Activated CD8-positive, alpha-beta T cell treated with anti-CD3 and anti-CD28 coated beads for 36 hours (primary cell): ENCODE measurements around the gene CEBPE. TPM values are rescaled to one million over a fixed set of nuclear protein-coding genes. Genes with fewer than 3 reads are reported as not detected.
A peak's percentile ranks its signal among the peaks of the same experiment; 100 is the strongest.

ENCODE experiments used
- ATAC-seq: fragments of 200-7000 bp; cut with Tn5 transposase; one replicate; pipeline ENCODE4 v1.10.0; 2021; ENCODE audit warnings: mild to moderate bottlenecking, moderate library complexity
- CTCF ChIA-PET: fragments of 350-600 bp; sonication (Branson Sonifier 250); formaldehyde crosslinking; loops from one replicate; lab custom pipeline; 2021; ENCODE audit warnings: antibody characterized with exemption; lab: Charles Lee
- POLR2A ChIA-PET: fragments of 350-600 bp; sonication (Branson Sonifier 250); formaldehyde crosslinking; loops from one replicate; lab custom pipeline; 2021; ENCODE audit warnings: antibody characterized with exemption; lab: Charles Lee
- DNase-seq: peaks from one replicate; pipeline ENCODE4 v3.0.0-alpha.2; 2020
- H3K27ac Mint-ChIP-seq: one replicate; pipeline ENCODE4 v1.8.0; 2021; ENCODE audit warnings: mild to moderate bottlenecking, mixed read lengths
- H3K27me3 Mint-ChIP-seq: one replicate; pipeline ENCODE4 v1.8.0; 2021; ENCODE audit warnings: mixed read lengths
- H3K36me3 Mint-ChIP-seq: one replicate; pipeline ENCODE4 v1.8.0; 2021; ENCODE audit warnings: low read depth, mixed read lengths
- H3K4me1 Mint-ChIP-seq: one replicate; pipeline ENCODE4 v1.8.0; 2021; ENCODE audit warnings: low read depth, mixed read lengths
- H3K4me3 Mint-ChIP-seq: one replicate; pipeline ENCODE4 v1.8.0; 2021; ENCODE audit warnings: mild to moderate bottlenecking, moderate library complexity, mixed read lengths
- H3K9me3 Mint-ChIP-seq: one replicate; pipeline ENCODE4 v1.8.0; 2021; ENCODE audit warnings: mixed read lengths
- CTCF ChIP-seq: fragments of 200-600 bp; IDR thresholded peaks from one replicate; pipeline ENCODE4 v1.8.0; 2022; ENCODE audit warnings: antibody characterized with exemption, mild to moderate bottlenecking
- intact Hi-C: fragments of 100-400 bp; cut with micrococcal nuclease; formaldehyde crosslinking; loops from one replicate; pipeline ENCODE4 v1.10.0; 2022
- total RNA-seq, 2 experiments: library from RNA; stranded (reverse); gene quantifications; one replicate each; pipeline ENCODE4 v1.2.3, GENCODE V29; 2021

CEBPE gene
- total RNA-seq, 2 experiments from 2014 or later: 0.27 to 0.34 TPM

GRCh38 chr14:23099212-23099861 is 19.7 kb downstream of the CEBPE start:
- POLR2A ChIA-PET: interaction anchor here (1.0 to 1.9 kb wide), 2 partner anchors 10 to 12 kb away, joined by 3 to 4 read pairs; no protein-coding TSS in a partner anchor
- CTCF ChIA-PET: interaction anchor here (1.0 to 6.5 kb wide), 7 partner anchors 9 to 87 kb away, joined by 3 to 32 read pairs (median 6); no protein-coding TSS in a partner anchor
- Mint-ChIP-seq H3K27me3 (no peaks in the 10 kb centered on the region), H3K36me3 (peaks cover 25% of the 10 kb centered on the region), H3K4me1 (peaks cover 15% of the 10 kb centered on the region), H3K4me3 (no peak overlapping the region), H3K27ac (no peak overlapping the region), H3K9me3 (no peaks in the 10 kb centered on the region)
- DNase-seq (no peak), ATAC-seq (no peak)
- intact Hi-C loops: no loop called here
- TF ChIP-seq CTCF: no peak

- H3K9me3 Mint-ChIP-seq: no peaks in the 10 kb centered on the region
- no peak overlapping the region for H3K27ac Mint-ChIP-seq
- intact Hi-C loops: no loop called here
- ChIA-PET POLR2A (interaction anchor here (1.3 kb wide), 1 partner anchor 26 kb away, joined by 4 read pairs; no protein-coding TSS in a partner anchor), CTCF (interaction anchor here (0.9 to 5.2 kb wide), 7 partner anchors 9 to 89 kb away, joined by 3 to 46 read pairs (median 6); no protein-coding TSS in a partner anchor)
- ATAC-seq: no peak
- no peak for TF ChIP-seq CTCF
- H3K4me3 Mint-ChIP-seq: no peak overlapping the region
- no peaks in the 10 kb centered on the region for H3K27me3 Mint-ChIP-seq
- DNase-seq: no peak
- H3K4me1 Mint-ChIP-seq: peaks cover 23% of the 10 kb centered on the region
- H3K36me3 Mint-ChIP-seq: peaks cover 31% of the 10 kb centered on the region
Measured at GRCh38 chr14:23097786-23098185, 21.3 kb downstream of the CEBPE start.

GRCh38 chr14:23095196-23096108 is 23.6 kb downstream of the CEBPE start, which contains the start of gene C14orf119:
Gene C14orf119 (plus strand): TSS chr14:23095505. CDS start chr14:23097659, 2,154 bp downstream.
- Mint-ChIP-seq H3K4me1 (peaks cover 34% of the 10 kb centered on the region), H3K4me3 (no peak within 1 kb of the TSS), H3K36me3 (peaks cover 41% of the 10 kb centered on the region), H3K27me3 (no peaks in the 10 kb centered on the region), H3K27ac (no peak within 1 kb of the TSS), H3K9me3 (no peaks in the 10 kb centered on the region)
- intact Hi-C loops: no loop called here
- TF ChIP-seq CTCF: no peak
- ATAC-seq (peak; percentile 91), DNase-seq (peak; percentile 100)
- ChIA-PET CTCF (interaction anchor here (0.6 to 5.2 kb wide), 22 partner anchors 10 to 231 kb away, joined by 3 to 56 read pairs (median 5); partner anchors contain the start of genes AJUBA, CDH24 and PRMT5), POLR2A (interaction anchor here (0.6 to 2.7 kb wide), 19 partner anchors 10 to 565 kb away, joined by 3 to 13 read pairs (median 4); partner anchors contain the start of genes CEBPE, PABPN1, PPP1R3E and RBM23)

GRCh38 chr14:23094666-23095195 is 24.3 kb downstream of the CEBPE start, which contains the start of gene ACIN1:
Gene ACIN1 (minus strand): TSS chr14:23095136. CDS start chr14:23095112, 24 bp downstream.
- no peak for TF ChIP-seq CTCF
- intact Hi-C loops: no loop called here
- peaks cover 35% of the 10 kb centered on the region for H3K4me1 Mint-ChIP-seq
- CTCF ChIA-PET: interaction anchor here (0.6 to 5.2 kb wide), 22 partner anchors 9 to 232 kb away, joined by 3 to 56 read pairs (median 5); partner anchors contain the start of genes AJUBA, CDH24 and PRMT5
- H3K27ac Mint-ChIP-seq: no peak within 1 kb of the TSS
- DNase-seq (peak; percentile 86), ATAC-seq (peak; percentile 43)
- POLR2A ChIA-PET: interaction anchor here (0.6 to 2.7 kb wide), 18 partner anchors 9 to 506 kb away, joined by 3 to 13 read pairs (median 4); partner anchors contain the start of genes CEBPE, DAD1, PABPN1 and PPP1R3E
- no peaks in the 10 kb centered on the region for H3K27me3 Mint-ChIP-seq
- no peaks in the 10 kb centered on the region for H3K9me3 Mint-ChIP-seq
- H3K4me3 Mint-ChIP-seq: no peak within 1 kb of the TSS
- H3K36me3 Mint-ChIP-seq: peaks cover 45% of the 10 kb centered on the region
